GM19238 (cell line): ENCODE measurements around the gene PRPSAP1.
"Not testable (repeated sequence)": the region's sequence is repeated elsewhere in the genome, so short reads cannot be mapped to it uniquely, and the experiment has no call there.

ENCODE experiments used
- DNase-seq: peaks from one replicate; pipeline ENCODE4 v3.0.0; 2011; ENCODE audit warnings: low spot score; ENCODE audit not compliant: insufficient read length

PRPSAP1 gene

GRCh38 chr17:76278268-76278908 lies 75.3 kb downstream of the PRPSAP1 start:
- no peak for DNase-seq

GRCh38 chr17:76277300-76278267 lies 76.1 kb downstream of the PRPSAP1 start:
- DNase-seq, result no peak

- no peak for DNase-seq
Observed at GRCh38 chr17:76276461-76277299, 77.0 kb downstream of the PRPSAP1 start.

- no peak for DNase-seq
Observed at GRCh38 chr17:76276069-76276431, 77.7 kb downstream of the PRPSAP1 start.

- DNase-seq, result no peak
Observed at GRCh38 chr17:76275382-76276068, 78.2 kb downstream of the PRPSAP1 start.

GRCh38 chr17:76274112-76274956 lies 79.4 kb downstream of the PRPSAP1 start:
- no peak for DNase-seq

GRCh38 chr17:76273445-76274111 lies 80.1 kb downstream of the PRPSAP1 start:
- DNase-seq, result no peak

GRCh38 chr17:76272541-76273444 lies 80.9 kb downstream of the PRPSAP1 start:
- DNase-seq, result peak; percentile 50

- DNase-seq, result peak; percentile 86
Observed at GRCh38 chr17:76271669-76272540, 81.8 kb downstream of the PRPSAP1 start.

GRCh38 chr17:76270770-76271668 lies 82.7 kb downstream of the PRPSAP1 start:
- DNase-seq, result no peak

- no peak for DNase-seq
Observed at GRCh38 chr17:76270127-76270592, 83.6 kb downstream of the PRPSAP1 start.

GRCh38 chr17:76268991-76269981 lies 84.4 kb downstream of the PRPSAP1 start:
- no peak for DNase-seq

GRCh38 chr17:76268015-76268749 lies 85.5 kb downstream of the PRPSAP1 start:
- no peak for DNase-seq

- not testable (repeated sequence) for DNase-seq
Observed at GRCh38 chr17:76267581-76268001, 86.1 kb downstream of the PRPSAP1 start.
